B cell (primary cell): Measurements from ENCODE around the gene HIP1R. TPM values are rescaled to one million over a fixed set of nuclear protein-coding genes. Genes with fewer than 3 reads are reported as not detected.

Source experiments
- ATAC-seq: fragments of 200-7000 bp; cut with Tn5 transposase; one replicate; pipeline ENCODE4 v1.10.0; 2021; ENCODE audit warnings: low read depth, mild to moderate bottlenecking, moderate number of reproducible peaks, moderate library complexity
- CTCF ChIA-PET: fragments of 350-600 bp; sonication (Branson Sonifier 250); formaldehyde crosslinking; loops from one replicate; lab custom pipeline; 2021; ENCODE audit warnings: antibody characterized with exemption, inconsistent platforms; lab: Charles Lee
- POLR2A ChIA-PET: fragments of 350-600 bp; sonication (Branson Sonifier 250); formaldehyde crosslinking; loops from one replicate; lab custom pipeline; 2021; ENCODE audit warnings: antibody characterized with exemption; lab: Charles Lee
- DNase-seq: peaks from one replicate; pipeline ENCODE4 v3.0.0; 2013
- H2AFZ ChIP-seq: 2 replicates; pipeline ENCODE4 v1.6.1; 2012; ENCODE audit warnings: mild to moderate bottlenecking, low read depth, low read length; ENCODE audit not compliant: insufficient read depth, poor library complexity, severe bottlenecking
- H3K27ac ChIP-seq, 2 donors: 1 replicate in 1 of 2; 2 replicates in 1 of 2; pipeline ENCODE4 v1.5.1; 2012 to 2013; ENCODE audit warnings: low read length in 2 of 2, mild to moderate bottlenecking in 2 of 2, moderate library complexity in 1 of 2
- H3K27me3 ChIP-seq, 4 experiments: fragments of 200-600 bp in 1 of 4; sonication (generic) in 1 of 4; replicated peaks in 1 of 4; 1 replicate in 2 of 4; 2 replicates in 2 of 4; pipeline versions ENCODE4 v1.6.1 to v1.7.0; 2013 to 2016; ENCODE audit warnings: low read length in 3 of 4, mild to moderate bottlenecking in 2 of 4, mixed read lengths in 1 of 4, moderate library complexity in 1 of 4; ENCODE audit not compliant: insufficient read depth in 4 of 4, control insufficient read depth in 3 of 4; ENCODE audit errors: control extremely low read depth in 1 of 4
- H3K36me3 ChIP-seq, 2 experiments: replicated peaks in 1 of 2; 1 replicate in 1 of 2; 2 replicates in 1 of 2; pipeline versions ENCODE4 v1.6.1 to v1.7.1; 2013; ENCODE audit warnings: low read length in 1 of 2; ENCODE audit not compliant: insufficient read depth in 2 of 2, control insufficient read depth in 1 of 2; ENCODE audit errors: control extremely low read depth in 1 of 2, extremely low read depth in 1 of 2
- H3K4me1 ChIP-seq, 2 donors: fragments of 200-600 bp in 1 of 2; sonication (generic) in 1 of 2; 1 replicate in 1 of 2; 2 replicates in 1 of 2; pipeline versions ENCODE4 v1.5.1 to v1.6.1; 2013 to 2017; ENCODE audit warnings: low read length in 2 of 2; ENCODE audit not compliant: control insufficient read depth in 2 of 2, insufficient read depth in 2 of 2
- H3K4me2 ChIP-seq: replicated peaks from 2 replicates; pipeline ENCODE3; 2012; ENCODE audit warnings: mild to moderate bottlenecking, low read depth, low read length; ENCODE audit not compliant: poor library complexity, severe bottlenecking
- H3K4me3 ChIP-seq, 5 experiments: fragments of 200-600 bp in 1 of 5; sonication (generic) in 1 of 5; 1 replicate in 3 of 5; 2 replicates in 2 of 5; pipeline versions ENCODE4 v1.5.1 to v1.7.0; 2011 to 2016; ENCODE audit warnings: low read length in 4 of 5, mild to moderate bottlenecking in 4 of 5, low read depth in 2 of 5, control low read depth in 1 of 5, moderate library complexity in 1 of 5; ENCODE audit not compliant: insufficient read depth in 1 of 5; ENCODE audit errors: control extremely low read depth in 1 of 5, extremely low read depth in 1 of 5
- H3K79me2 ChIP-seq: fragments of 200-600 bp; sonication (generic); one replicate; pipeline ENCODE4 v1.6.0; 2016; ENCODE audit warnings: low read length; ENCODE audit not compliant: control insufficient read depth, insufficient read depth
- H3K9ac ChIP-seq: fragments of 200-600 bp; sonication (generic); 2 replicates; pipeline ENCODE4 v1.6.1; 2017; ENCODE audit warnings: mild to moderate bottlenecking, low read length, moderate library complexity
- H3K9me3 ChIP-seq, 3 donors: one replicate each; pipeline versions ENCODE4 v1.6.1 to v1.7.1; 2013; ENCODE audit warnings: low read length in 2 of 3; ENCODE audit not compliant: control insufficient read depth in 2 of 3, insufficient read depth in 1 of 3; ENCODE audit errors: control extremely low read depth in 1 of 3
- H4K20me1 ChIP-seq: 2 replicates; pipeline ENCODE4 v1.6.0; 2012; ENCODE audit warnings: mild to moderate bottlenecking, low read length; ENCODE audit not compliant: insufficient read depth, control insufficient read depth, poor library complexity, severe bottlenecking
- H3K27ac Mint-ChIP-seq: one replicate; pipeline ENCODE4 v1.8.0; 2021; ENCODE audit warnings: mixed read lengths
- H3K27me3 Mint-ChIP-seq: one replicate; pipeline ENCODE4 v1.8.0; 2021; ENCODE audit warnings: mixed read lengths
- H3K4me1 Mint-ChIP-seq: one replicate; pipeline ENCODE4 v1.8.0; 2021; ENCODE audit warnings: mixed read lengths
- H3K4me3 Mint-ChIP-seq: one replicate; pipeline ENCODE4 v1.8.0; 2021; ENCODE audit warnings: mixed read lengths
- H3K9me3 Mint-ChIP-seq: one replicate; pipeline ENCODE4 v1.8.0; 2022; ENCODE audit warnings: mixed read lengths; ENCODE audit not compliant: insufficient read depth
- CTCF ChIP-seq: fragments of 200-600 bp; IDR thresholded peaks from one replicate; pipeline ENCODE4 v1.8.0; 2022; ENCODE audit warnings: antibody characterized with exemption, mild to moderate bottlenecking
- EZH2 ChIP-seq: IDR thresholded peaks from 2 replicates; pipeline ENCODE4 v1.6.1; 2012; ENCODE audit warnings: borderline replicate concordance, low read depth, mild to moderate bottlenecking, moderate library complexity, low read length; ENCODE audit not compliant: insufficient read depth, poor library complexity, severe bottlenecking
- WGBS: methylation state at CpG from one replicate; pipeline ENCODE4 v1.1.5; 2013; ENCODE audit warnings: missing lambda C conversion rate; ENCODE audit not compliant: insufficient coverage; 5-methylcytosine and 5-hydroxymethylcytosine counted together
- intact Hi-C: fragments of 100-400 bp; cut with micrococcal nuclease; formaldehyde crosslinking; loops from one replicate; pipeline ENCODE4 v1.10.0; 2022
- polyA plus RNA-seq: library from polyadenylated mRNA; depleted of rRNA; stranded (reverse); fragments of >200 nt; gene quantifications from 2 replicates; pipeline ENCODE4 v1.2.3, GENCODE V29; 2012
- total RNA-seq, 2 donors: library from RNA; stranded (reverse); fragments of 120-200 nt in 1 of 2; gene quantifications; 1 replicate in 1 of 2; 2 replicates in 1 of 2; pipeline versions ENCODE4 v1.2.3 to v1.2.4, GENCODE V29; 2013 to 2022

HIP1R gene
- total and polyA plus RNA-seq, 2 donors (not counting 1 experiment from before 2014, with no cell fraction given): 289 to 390 TPM

- Histone ChIP-seq H3K9me3 (no peaks in the 10 kb centered on the region), H3K4me3 (no peak overlapping the region), H3K4me1 (peaks cover 19 to 63% of the 10 kb centered on the region in 2 donors), H2AFZ (no peak overlapping the region), H3K4me2 (no peak overlapping the region), H4K20me1 (peaks cover 100% of the 10 kb centered on the region), H3K79me2 (peaks cover 100% of the 10 kb centered on the region), H3K27me3 (no peaks in the 10 kb centered on the region), H3K9ac (no peak overlapping the region), H3K36me3 (peaks cover 0 to 66% of the 10 kb centered on the region in 2 experiments), H3K27ac (no peak overlapping the region)
- WGBS: 91% methylated on average over 21 of the region's 22 CpGs
- H3K27ac Mint-ChIP-seq: no peak overlapping the region
- no peaks in the 10 kb centered on the region for H3K9me3 Mint-ChIP-seq
- intact Hi-C loops: no loop called here
- H3K27me3 Mint-ChIP-seq: no peaks in the 10 kb centered on the region
- TF ChIP-seq CTCF (no peak), EZH2 (no peak)
- ChIA-PET CTCF (interaction anchor here (0.9 to 1.5 kb wide), 5 partner anchors 13 to 49 kb away, joined by 3 to 8 read pairs (median 3); no protein-coding TSS in a partner anchor), POLR2A (interaction anchor here (0.6 kb wide), 1 partner anchor 55 kb away, joined by 5 read pairs; no protein-coding TSS in a partner anchor)
- no peak overlapping the region for H3K4me3 Mint-ChIP-seq
- DNase-seq: no peak
- ATAC-seq: no peak
- peaks cover 72% of the 10 kb centered on the region for H3K4me1 Mint-ChIP-seq
These were observed 7.5 kb downstream of the HIP1R start for GRCh38 chr12:122842505-122843405.

GRCh38 chr12:122843455-122843854, 8.2 kb downstream of the HIP1R start:
- 96% methylated on average over 5 of the region's 8 CpGs for WGBS
- Histone ChIP-seq H3K27me3 (no peaks in the 10 kb centered on the region), H3K4me3 (no peak overlapping the region), H3K9ac (no peak overlapping the region), H4K20me1 (peaks cover 100% of the 10 kb centered on the region), H3K36me3 (peaks cover 0 to 69% of the 10 kb centered on the region in 2 experiments), H3K9me3 (no peaks in the 10 kb centered on the region), H3K79me2 (peaks cover 100% of the 10 kb centered on the region), H3K27ac (no peak overlapping the region), H3K4me2 (no peak overlapping the region), H3K4me1 (peaks cover 12 to 56% of the 10 kb centered on the region in 2 donors), H2AFZ (no peak overlapping the region)
- no peak for ATAC-seq
- intact Hi-C loops: no loop called here
- TF ChIP-seq CTCF (no peak), EZH2 (no peak)
- ChIA-PET POLR2A (interaction anchor here (0.6 kb wide), 1 partner anchor 56 kb away, joined by 5 read pairs; no protein-coding TSS in a partner anchor), CTCF (interaction anchor here (0.5 to 1.5 kb wide), 3 partner anchors 18 to 395 kb away, joined by 3 to 8 read pairs (median 4); no protein-coding TSS in a partner anchor)
- no peak for DNase-seq
- H3K4me3 Mint-ChIP-seq: no peak overlapping the region
- no peaks in the 10 kb centered on the region for H3K9me3 Mint-ChIP-seq
- no peak overlapping the region for H3K27ac Mint-ChIP-seq
- H3K27me3 Mint-ChIP-seq: no peaks in the 10 kb centered on the region
- H3K4me1 Mint-ChIP-seq: peaks cover 65% of the 10 kb centered on the region
